ENCODE data around the gene C11orf24. TPM values are rescaled to one million over a fixed set of nuclear protein-coding genes. Genes with fewer than 3 reads are reported as not detected.

Gene C11orf24
- total and polyA plus RNA-seq, 10 of the 15 experiments (the other 5 are each of a cell fraction or from before 2014, with no cell fraction given) = 4.3 to 104 (median 41.4) TPM

GRCh38 chr11:68267881-68268240 lies 3.9 kb downstream of the C11orf24 start:
- intact Hi-C loops (cut with micrococcal nuclease; ENCODE audit: unreplicated experiment) = loop anchor here (5.0 kb wide), 1 partner anchor 194 kb away; the partner anchor contains the start of gene PPP6R3
- FAIRE-seq (no peak), DNase-seq (ENCODE audit: low read depth, low spot score) (no peak), ATAC-seq (no peak)
- WGBS (ENCODE audit: insufficient coverage, insufficient replicate concordance, low lambda C conversion rate, missing lambda C conversion rate) = 96% methylated on average over 4 of the region's 6 CpGs
- H3K4me3 ChIP-seq = peak overlapping the region; percentile 60; the same call in 1 of the 2 replicates
- no peaks in the 10 kb centered on the region for H4K20me1 ChIP-seq (ENCODE audit: control insufficient read depth, insufficient read depth)
- ChIA-PET RAD21 (ENCODE audit: unreplicated experiment) (interaction anchor here (2.9 to 3.8 kb wide), 2 partner anchors 10 to 30 kb away, joined by 19 to 24 read pairs; no protein-coding TSS in a partner anchor), SMC1A (ENCODE audit: uncharacterized antibody, unreplicated experiment) (interaction anchor here (1.2 to 9.9 kb wide), 3 partner anchors 10 to 39 kb away, joined by 3 to 102 read pairs (median 28); no protein-coding TSS in a partner anchor), POLR2A (interaction anchor here (2.0 kb wide), 1 partner anchor 11 kb away, joined by 6 read pairs; no protein-coding TSS in a partner anchor), CTCF (interaction anchor here (1.3 to 14.0 kb wide), 5 partner anchors 10 to 59 kb away, joined by 3 to 365 read pairs (median 10); no protein-coding TSS in a partner anchor)
- no peak overlapping the region for H3K9ac ChIP-seq (ENCODE audit: control insufficient read depth, insufficient read depth, low read length)
- H3K27me3 ChIP-seq (replicated peaks in 1 of 2; ENCODE audit: control insufficient read depth in 2 of 2, insufficient read depth in 2 of 2, low read length in 1 of 2) = no peaks in the 10 kb centered on the region
- peaks cover 65% of the 10 kb centered on the region for H3K79me2 ChIP-seq (ENCODE audit: control insufficient read depth, insufficient read depth, low read length)
- BruUV-seq (replicated peaks) = no TSS peak
- H2AFZ ChIP-seq (ENCODE audit: control insufficient read depth, low read depth, low read length) = no peak overlapping the region
- H3K4me2 ChIP-seq (ENCODE audit: control insufficient read depth, insufficient read depth) = peak overlapping the region; percentile 88
- H3K36me3 ChIP-seq (ENCODE audit: control insufficient read depth in 2 of 2, insufficient read depth in 2 of 2, low read length in 1 of 2) = peaks cover 10 to 19% of the 10 kb centered on the region in 2 experiments; a peak in 3 of 4 replicates
- H3K9me3 ChIP-seq (replicated peaks; ENCODE audit: control insufficient read depth, insufficient read depth, low read length) = no peaks in the 10 kb centered on the region
- in situ Hi-C loops (cut with MboI) = no loop called here
- H3K4me1 ChIP-seq (ENCODE audit: control insufficient read depth, insufficient read depth, low read length) = peaks cover 39% of the 10 kb centered on the region
- H3K27ac ChIP-seq (ENCODE audit: control insufficient read depth, insufficient read depth) = no peak overlapping the region
- TF ChIP-seq BCLAF1 (IDR thresholded peaks at IDR 0.05) (no peak), ZNF687 (IDR thresholded peaks at IDR 0.05) (no peak), SMC3 (IDR thresholded peaks at IDR 0.05; ENCODE audit: borderline replicate concordance, low read length) (no peak), PKNOX1 (IDR thresholded peaks at IDR 0.05) (no peak), HDAC6 (IDR thresholded peaks at IDR 0.05; ENCODE audit: unreplicated experiment) (no peak), MEF2B (IDR thresholded peaks at IDR 0.05; ENCODE audit: partially characterized antibody, poor library complexity, severe bottlenecking) (no peak), IKZF2 (IDR thresholded peaks at IDR 0.05) (no peak), E2F8 (IDR thresholded peaks at IDR 0.05; ENCODE audit: low read depth, partially characterized antibody) (no peak), SREBF1 (IDR thresholded peaks at IDR 0.05; ENCODE audit: low read length) (no peak), BRCA1 (IDR thresholded peaks at IDR 0.05; ENCODE audit: low read depth, low read length) (no peak)
